NCI-H1436 (cell line): Measurements from ENCODE around the gene UMAD1.
A peak's percentile ranks its signal among the peaks of the same experiment; 100 is the strongest.

Source experiments
- DNase-seq: peaks from one replicate; lab custom pipeline; 2025; lab: John Stamatoyannopoulos, UW

UMAD1 gene

GRCh38 chr7:7693881-7694280, 53.3 kb downstream of the UMAD1 start:
- no peak for DNase-seq

- no peak for DNase-seq
Observed at GRCh38 chr7:7694542-7694941, 54.0 kb downstream of the UMAD1 start.

- no peak for DNase-seq
Observed at GRCh38 chr7:7695111-7695817, 54.7 kb downstream of the UMAD1 start.

- DNase-seq = no peak
Observed at GRCh38 chr7:7696458-7697119, 56.0 kb downstream of the UMAD1 start.

- DNase-seq = no peak
Observed at GRCh38 chr7:7698930-7699329, 58.4 kb downstream of the UMAD1 start.

GRCh38 chr7:7699380-7699779, 58.8 kb downstream of the UMAD1 start:
- no peak for DNase-seq

GRCh38 chr7:7699970-7700369, 59.4 kb downstream of the UMAD1 start:
- no peak for DNase-seq

- no peak for DNase-seq
Observed at GRCh38 chr7:7701527-7701926, 61.0 kb downstream of the UMAD1 start.

GRCh38 chr7:7702826-7703225, 62.3 kb downstream of the UMAD1 start:
- peak; percentile 30 for DNase-seq

- no peak for DNase-seq
Observed at GRCh38 chr7:7703427-7703826, 62.9 kb downstream of the UMAD1 start.

- DNase-seq = no peak
Observed at GRCh38 chr7:7704867-7705266, 64.3 kb downstream of the UMAD1 start.

GRCh38 chr7:7705318-7705717, 64.8 kb downstream of the UMAD1 start:
- no peak for DNase-seq

- no peak for DNase-seq
Observed at GRCh38 chr7:7706101-7706511, 65.6 kb downstream of the UMAD1 start.

GRCh38 chr7:7706556-7707172, 66.1 kb downstream of the UMAD1 start:
- no peak for DNase-seq

GRCh38 chr7:7707246-7707645, 66.7 kb downstream of the UMAD1 start:
- DNase-seq = no peak

- DNase-seq = peak; percentile 33
Observed at GRCh38 chr7:7707806-7708205, 67.3 kb downstream of the UMAD1 start.

GRCh38 chr7:7709291-7709690, 68.7 kb downstream of the UMAD1 start:
- DNase-seq = no peak

GRCh38 chr7:7710469-7710868, 69.9 kb downstream of the UMAD1 start:
- DNase-seq = no peak

- no peak for DNase-seq
Observed at GRCh38 chr7:7713730-7714129, 73.2 kb downstream of the UMAD1 start.

- no peak for DNase-seq
Observed at GRCh38 chr7:7718492-7718891, 77.9 kb downstream of the UMAD1 start, which contains the start of gene RPA3. Gene RPA3, minus strand, starts transcription at chr7:7718607. Its CDS starts 78,189 bp downstream, at chr7:7640418.

- DNase-seq = peak; percentile 92
Observed at GRCh38 chr7:7719236-7719635, 78.7 kb downstream of the UMAD1 start.

- no peak for DNase-seq
Observed at GRCh38 chr7:7720193-7720592, 79.6 kb downstream of the UMAD1 start.
